Loucy (cell line): ENCODE results near the gene FBXL13.
"Not testable (repeated sequence)": the region's sequence is repeated elsewhere in the genome, so short reads cannot be mapped to it uniquely, and the experiment has no call there.

Source experiments
- H2AFZ ChIP-seq: fragments of 200-600 bp; sonication (generic); 2 replicates; pipeline ENCODE4 v1.6.0; 2016; ENCODE audit warnings: antibody characterized with exemption, mild to moderate bottlenecking, low read length, moderate library complexity
- H3F3A ChIP-seq: fragments of 200-600 bp; 2 replicates; pipeline ENCODE4 v1.6.0; 2016; ENCODE audit warnings: antibody characterized with exemption, low read depth, mild to moderate bottlenecking
- H3K27me3 ChIP-seq: fragments of 200-600 bp; sonication (generic); 2 replicates; pipeline ENCODE4 v1.6.1; 2014; ENCODE audit warnings: low read length, mild to moderate bottlenecking; ENCODE audit not compliant: insufficient read depth, poor library complexity, severe bottlenecking
- H3K36me3 ChIP-seq: fragments of 200-600 bp; sonication (generic); 2 replicates; pipeline ENCODE4 v1.6.1; 2016; ENCODE audit warnings: low read length; ENCODE audit not compliant: insufficient read depth
- H3K4me1 ChIP-seq: fragments of 200-600 bp; sonication (generic); 2 replicates; pipeline ENCODE4 v1.5.1; 2014; ENCODE audit warnings: low read length, mild to moderate bottlenecking; ENCODE audit not compliant: insufficient read depth, poor library complexity, severe bottlenecking
- H3K4me2 ChIP-seq: fragments of 200-600 bp; sonication (generic); 2 replicates; pipeline ENCODE4 v1.6.0; 2014; ENCODE audit warnings: antibody characterized with exemption, low read length, low read depth, mild to moderate bottlenecking; ENCODE audit not compliant: poor library complexity, severe bottlenecking
- H3K4me3 ChIP-seq: fragments of 200-600 bp; sonication (generic); 2 replicates; pipeline ENCODE4 v1.5.1; 2014; ENCODE audit warnings: low read length, mild to moderate bottlenecking, mixed read lengths; ENCODE audit not compliant: poor library complexity, severe bottlenecking
- H3K79me2 ChIP-seq: fragments of 200-600 bp; sonication (generic); 2 replicates; pipeline ENCODE4 v1.6.1; 2014; ENCODE audit warnings: low read length; ENCODE audit not compliant: insufficient read depth
- H3K9ac ChIP-seq: fragments of 200-600 bp; sonication (generic); 2 replicates; pipeline ENCODE4 v1.6.0; 2014; ENCODE audit warnings: mild to moderate bottlenecking, low read depth, low read length, moderate library complexity; ENCODE audit not compliant: poor library complexity, severe bottlenecking
- H3K9me2 ChIP-seq: fragments of 200-600 bp; sonication (generic); replicated peaks from 2 replicates; pipeline ENCODE4 v1.6.1; 2016; ENCODE audit warnings: low read depth, low read length, mixed read lengths
- H3K9me3 ChIP-seq: fragments of 200-600 bp; sonication (generic); 2 replicates; pipeline ENCODE4 v1.6.1; 2014; ENCODE audit warnings: mild to moderate bottlenecking, antibody characterized with exemption, low read length, low read depth; ENCODE audit not compliant: insufficient read depth
- H4K20me1 ChIP-seq: fragments of 200-600 bp; sonication (generic); 2 replicates; pipeline ENCODE4 v1.6.0; 2014; ENCODE audit warnings: antibody characterized with exemption, low read length, mild to moderate bottlenecking; ENCODE audit not compliant: insufficient read depth, poor library complexity, severe bottlenecking
- EZH2phosphoT487 ChIP-seq: fragments of 200-600 bp; IDR thresholded peaks from 2 replicates; pipeline ENCODE4 v1.6.1; 2018; ENCODE audit warnings: antibody characterized with exemption, mild to moderate bottlenecking, moderate library complexity, borderline replicate concordance
- TF ChIP-seq, protein P1 (sequence below): fragments of 200-600 bp; sonication (generic); conservative IDR thresholded peaks from 2 replicates; pipeline ENCODE4 v1.5.1; 2014; ENCODE audit warnings: mild to moderate bottlenecking, antibody characterized with exemption, low read length

The FBXL13 gene

DNA sequence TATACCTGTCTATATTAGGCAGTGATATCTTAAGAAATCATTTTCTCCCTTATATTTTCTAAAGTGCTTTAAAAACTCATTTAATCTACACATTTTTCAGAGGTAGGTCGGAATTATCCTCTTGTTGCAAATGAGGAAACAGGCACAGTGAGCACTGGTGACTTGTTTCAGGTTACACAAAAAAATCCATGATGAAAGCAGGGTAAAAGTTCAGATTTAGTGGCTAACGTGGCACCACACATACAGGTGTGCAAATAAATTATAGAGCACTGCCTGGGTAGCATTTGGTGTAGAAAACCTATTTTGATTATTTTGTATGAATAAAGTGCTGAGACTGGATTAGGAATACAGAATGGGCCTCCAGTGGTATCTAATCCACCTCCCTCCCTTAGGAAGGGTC is 26.9 kb upstream of the FBXL13 start:
- Histone ChIP-seq H3K36me3 (no peaks in the 10 kb centered on the region), H3K9me2 (no peaks in the 10 kb centered on the region), H3F3A (no peaks in the 10 kb centered on the region), H3K4me2 (no peak overlapping the region), H2AFZ (no peak overlapping the region), H3K9ac (no peak overlapping the region), H4K20me1 (no peaks in the 10 kb centered on the region), H3K79me2 (no peaks in the 10 kb centered on the region), H3K27me3 (no peaks in the 10 kb centered on the region), H3K4me1 (no peaks in the 10 kb centered on the region), H3K4me3 (no peak overlapping the region), H3K9me3 (no peaks in the 10 kb centered on the region)
- TF ChIP-seq, protein P1, sequence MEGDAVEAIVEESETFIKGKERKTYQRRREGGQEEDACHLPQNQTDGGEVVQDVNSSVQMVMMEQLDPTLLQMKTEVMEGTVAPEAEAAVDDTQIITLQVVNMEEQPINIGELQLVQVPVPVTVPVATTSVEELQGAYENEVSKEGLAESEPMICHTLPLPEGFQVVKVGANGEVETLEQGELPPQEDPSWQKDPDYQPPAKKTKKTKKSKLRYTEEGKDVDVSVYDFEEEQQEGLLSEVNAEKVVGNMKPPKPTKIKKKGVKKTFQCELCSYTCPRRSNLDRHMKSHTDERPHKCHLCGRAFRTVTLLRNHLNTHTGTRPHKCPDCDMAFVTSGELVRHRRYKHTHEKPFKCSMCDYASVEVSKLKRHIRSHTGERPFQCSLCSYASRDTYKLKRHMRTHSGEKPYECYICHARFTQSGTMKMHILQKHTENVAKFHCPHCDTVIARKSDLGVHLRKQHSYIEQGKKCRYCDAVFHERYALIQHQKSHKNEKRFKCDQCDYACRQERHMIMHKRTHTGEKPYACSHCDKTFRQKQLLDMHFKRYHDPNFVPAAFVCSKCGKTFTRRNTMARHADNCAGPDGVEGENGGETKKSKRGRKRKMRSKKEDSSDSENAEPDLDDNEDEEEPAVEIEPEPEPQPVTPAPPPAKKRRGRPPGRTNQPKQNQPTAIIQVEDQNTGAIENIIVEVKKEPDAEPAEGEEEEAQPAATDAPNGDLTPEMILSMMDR = no peak
- no peak for TF ChIP-seq EZH2phosphoT487

DNA sequence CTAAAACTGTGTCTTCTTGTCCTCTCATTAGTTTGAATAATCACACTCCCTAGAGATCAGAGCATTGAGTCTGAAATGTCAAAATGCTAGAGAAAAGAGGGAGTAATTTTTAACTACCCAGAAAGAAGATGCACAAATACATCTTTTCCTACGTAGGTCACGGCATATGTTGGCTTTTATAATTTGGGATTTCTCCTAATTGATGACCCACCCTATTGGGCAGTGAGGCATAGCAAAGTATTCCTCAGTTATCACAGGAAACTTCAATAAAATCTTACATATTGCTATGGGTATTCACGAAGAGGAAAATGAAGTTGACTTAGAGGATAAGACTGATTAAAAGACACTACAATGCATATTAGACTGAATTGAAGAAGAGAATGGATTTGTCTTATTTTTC is 25.8 kb upstream of the FBXL13 start:
- H3K9ac ChIP-seq = no peak overlapping the region
- H3F3A ChIP-seq = no peaks in the 10 kb centered on the region
- no peaks in the 10 kb centered on the region for H3K27me3 ChIP-seq
- H3K9me3 ChIP-seq = no peaks in the 10 kb centered on the region
- H3K4me3 ChIP-seq = no peak overlapping the region
- H3K79me2 ChIP-seq = no peaks in the 10 kb centered on the region
- H3K36me3 ChIP-seq = no peaks in the 10 kb centered on the region
- no peaks in the 10 kb centered on the region for H3K4me1 ChIP-seq
- H3K4me2 ChIP-seq = no peak overlapping the region
- H3K9me2 ChIP-seq = no peaks in the 10 kb centered on the region
- no peaks in the 10 kb centered on the region for H4K20me1 ChIP-seq
- TF ChIP-seq, protein P1 = no peak
- TF ChIP-seq EZH2phosphoT487 = no peak
- H2AFZ ChIP-seq = no peak overlapping the region

GRCh38 chr7:103097041-103097440 is 22.4 kb upstream of the FBXL13 start:
- Histone ChIP-seq H3K9ac (no peak overlapping the region), H3K4me1 (no peaks in the 10 kb centered on the region), H3K27me3 (no peaks in the 10 kb centered on the region), H3K4me3 (no peak overlapping the region), H3K9me3 (no peaks in the 10 kb centered on the region), H3F3A (no peaks in the 10 kb centered on the region), H3K9me2 (no peaks in the 10 kb centered on the region), H2AFZ (no peak overlapping the region), H3K79me2 (no peaks in the 10 kb centered on the region), H4K20me1 (no peaks in the 10 kb centered on the region), H3K4me2 (no peak overlapping the region), H3K36me3 (no peaks in the 10 kb centered on the region)
- TF ChIP-seq, protein P1 = no peak
- TF ChIP-seq EZH2phosphoT487 = no peak

GRCh38 chr7:103095558-103095957 is 21.0 kb upstream of the FBXL13 start:
- H4K20me1 ChIP-seq, H3K36me3 ChIP-seq, H3K9me3 ChIP-seq, H3K9ac ChIP-seq, H3K4me1 ChIP-seq, H3K4me2 ChIP-seq, H3K4me3 ChIP-seq, H3K27me3 ChIP-seq, H3K79me2 ChIP-seq, H3F3A ChIP-seq, H3K9me2 ChIP-seq, H2AFZ ChIP-seq: not testable (repeated sequence)
